Activated CD4-positive, alpha-beta T cell treated with anti-CD3 and anti-CD28 coated beads for 4 hours (primary cell): ENCODE data around the gene TTC34.

Source experiments
- DNase-seq, 2 donors: peaks; one replicate each; pipeline ENCODE4 v3.0.0-alpha.2; 2020

The TTC34 gene

GRCh38 chr1:2828586-2829250 lies 27.2 kb upstream of the TTC34 start:
- no peak for DNase-seq

- DNase-seq = no peak
Observed at GRCh38 chr1:2826736-2827292, 25.3 kb upstream of the TTC34 start.

- no peak for DNase-seq
Observed at GRCh38 chr1:2826316-2826715, 24.8 kb upstream of the TTC34 start.

- DNase-seq = no peak
Observed at GRCh38 chr1:2825487-2826189, 24.1 kb upstream of the TTC34 start.

- DNase-seq = no peak
Observed at GRCh38 chr1:2824999-2825398, 23.5 kb upstream of the TTC34 start.

GRCh38 chr1:2823921-2824610 lies 22.6 kb upstream of the TTC34 start:
- DNase-seq = no peak

GRCh38 chr1:2822621-2823145 lies 21.2 kb upstream of the TTC34 start:
- DNase-seq = no peak

GRCh38 chr1:2821966-2822620 lies 20.6 kb upstream of the TTC34 start:
- DNase-seq = peak; percentile 23 to 40

- no peak for DNase-seq
Observed at GRCh38 chr1:2821373-2821955, 20.0 kb upstream of the TTC34 start.

GRCh38 chr1:2820731-2821372 lies 19.4 kb upstream of the TTC34 start:
- DNase-seq = no peak

GRCh38 chr1:2819831-2820730 lies 18.6 kb upstream of the TTC34 start:
- no peak for DNase-seq

- no peak for DNase-seq
Observed at GRCh38 chr1:2819429-2819828, 17.9 kb upstream of the TTC34 start.

GRCh38 chr1:2817784-2818564 lies 16.5 kb upstream of the TTC34 start:
- DNase-seq = no peak

GRCh38 chr1:2816786-2817185 lies 15.3 kb upstream of the TTC34 start:
- DNase-seq = no peak

- no peak for DNase-seq
Observed at GRCh38 chr1:2815551-2815950, 14.1 kb upstream of the TTC34 start.

- DNase-seq = no peak
Observed at GRCh38 chr1:2814511-2815075, 13.1 kb upstream of the TTC34 start.

GRCh38 chr1:2812939-2813653 lies 11.6 kb upstream of the TTC34 start:
- DNase-seq = no peak

- DNase-seq = no peak
Observed at GRCh38 chr1:2812136-2812535, 10.6 kb upstream of the TTC34 start.

- no peak for DNase-seq
Observed at GRCh38 chr1:2811533-2811918, 10.0 kb upstream of the TTC34 start.
